OCI-LY7 (cell line): Measurements from ENCODE around the gene DNMT1.

Experiments used
- EZH2phosphoT487 ChIP-seq: fragments of 200-600 bp; sonication (generic); IDR thresholded peaks from 2 replicates; pipeline ENCODE4 v1.6.1; 2018; ENCODE audit warnings: low read depth, borderline replicate concordance, mild to moderate bottlenecking, mixed run types, antibody characterized with exemption, low read length, moderate library complexity, mixed read lengths
- TF ChIP-seq, protein P1 (sequence below): fragments of 200-600 bp; sonication (generic); conservative IDR thresholded peaks from 2 replicates; pipeline ENCODE4 v1.5.1; 2014; ENCODE audit warnings: mild to moderate bottlenecking, antibody characterized with exemption, low read length, moderate library complexity, mixed read lengths

DNA sequence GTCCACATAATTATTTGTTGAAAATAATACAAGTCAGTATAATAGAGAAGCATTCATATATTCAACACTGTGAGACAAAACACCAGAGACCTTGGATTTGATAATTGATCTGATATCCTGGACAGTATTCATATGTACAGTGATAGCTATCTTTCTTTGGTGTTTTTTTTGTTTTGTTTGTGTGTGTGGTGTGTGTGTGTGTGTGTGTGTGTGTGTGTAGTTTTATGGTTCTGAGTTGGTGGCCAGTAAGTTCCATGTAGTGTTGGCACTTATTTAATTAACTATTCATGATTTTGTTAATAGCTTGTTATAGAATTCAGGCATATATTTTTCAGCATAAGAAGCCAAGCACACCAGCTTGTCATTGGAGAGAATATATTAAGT is 90.6 kb downstream of the DNMT1 start:
- TF ChIP-seq, protein P1, sequence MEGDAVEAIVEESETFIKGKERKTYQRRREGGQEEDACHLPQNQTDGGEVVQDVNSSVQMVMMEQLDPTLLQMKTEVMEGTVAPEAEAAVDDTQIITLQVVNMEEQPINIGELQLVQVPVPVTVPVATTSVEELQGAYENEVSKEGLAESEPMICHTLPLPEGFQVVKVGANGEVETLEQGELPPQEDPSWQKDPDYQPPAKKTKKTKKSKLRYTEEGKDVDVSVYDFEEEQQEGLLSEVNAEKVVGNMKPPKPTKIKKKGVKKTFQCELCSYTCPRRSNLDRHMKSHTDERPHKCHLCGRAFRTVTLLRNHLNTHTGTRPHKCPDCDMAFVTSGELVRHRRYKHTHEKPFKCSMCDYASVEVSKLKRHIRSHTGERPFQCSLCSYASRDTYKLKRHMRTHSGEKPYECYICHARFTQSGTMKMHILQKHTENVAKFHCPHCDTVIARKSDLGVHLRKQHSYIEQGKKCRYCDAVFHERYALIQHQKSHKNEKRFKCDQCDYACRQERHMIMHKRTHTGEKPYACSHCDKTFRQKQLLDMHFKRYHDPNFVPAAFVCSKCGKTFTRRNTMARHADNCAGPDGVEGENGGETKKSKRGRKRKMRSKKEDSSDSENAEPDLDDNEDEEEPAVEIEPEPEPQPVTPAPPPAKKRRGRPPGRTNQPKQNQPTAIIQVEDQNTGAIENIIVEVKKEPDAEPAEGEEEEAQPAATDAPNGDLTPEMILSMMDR: no peak
- no peak for TF ChIP-seq EZH2phosphoT487
